GM15510 (cell line): ENCODE measurements around the gene FAM83B.

Experiments
- POLR2A ChIP-seq: IDR thresholded peaks from 3 replicates; pipeline ENCODE4 v1.6.1; 2011; ENCODE audit warnings: borderline replicate concordance; ENCODE audit not compliant: insufficient read length; ENCODE audit errors: extremely low read depth

FAM83B gene

DNA sequence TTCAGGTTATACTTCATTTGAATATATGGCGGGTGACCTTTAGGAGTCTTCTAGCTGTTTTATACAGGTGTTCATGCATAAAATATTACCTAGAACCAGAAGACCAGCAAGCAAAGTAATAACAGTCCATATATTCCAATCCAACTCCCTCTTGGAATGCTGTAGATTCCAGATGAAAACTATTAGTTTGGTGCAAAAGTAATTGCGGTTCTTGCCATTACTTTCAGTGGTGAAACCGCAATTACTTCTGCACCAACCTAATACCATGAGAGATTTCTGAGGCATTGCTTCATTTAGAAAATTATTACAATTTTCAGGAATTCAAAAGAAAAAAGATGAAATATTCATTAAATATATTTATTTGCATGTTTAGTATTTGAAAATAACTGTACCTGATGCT, 62.6 kb downstream of the FAM83B start:
- TF ChIP-seq POLR2A = no peak

DNA sequence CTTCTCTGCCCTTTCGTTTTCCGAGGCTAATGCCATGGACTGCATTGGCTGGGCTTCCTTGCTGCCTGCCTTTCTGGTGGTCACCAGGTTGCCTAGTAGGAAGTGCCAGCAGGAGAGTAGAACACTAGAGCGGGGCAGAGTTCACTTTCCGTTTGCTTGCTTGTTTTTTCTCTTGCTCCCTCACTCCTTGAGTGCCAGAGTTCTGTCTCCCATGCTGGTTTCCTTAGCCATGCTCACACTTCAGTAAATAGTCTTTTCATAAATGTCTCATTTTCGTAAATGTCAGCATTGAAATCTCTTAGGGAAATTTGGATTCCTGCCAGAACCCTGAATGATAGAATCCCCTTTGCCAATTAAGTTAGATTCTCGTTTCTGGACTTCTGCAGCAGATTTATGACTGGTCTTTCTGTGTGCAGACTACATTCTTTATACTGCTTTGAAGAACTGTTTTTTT, 63.9 kb downstream of the FAM83B start:
- TF ChIP-seq POLR2A = no peak

DNA sequence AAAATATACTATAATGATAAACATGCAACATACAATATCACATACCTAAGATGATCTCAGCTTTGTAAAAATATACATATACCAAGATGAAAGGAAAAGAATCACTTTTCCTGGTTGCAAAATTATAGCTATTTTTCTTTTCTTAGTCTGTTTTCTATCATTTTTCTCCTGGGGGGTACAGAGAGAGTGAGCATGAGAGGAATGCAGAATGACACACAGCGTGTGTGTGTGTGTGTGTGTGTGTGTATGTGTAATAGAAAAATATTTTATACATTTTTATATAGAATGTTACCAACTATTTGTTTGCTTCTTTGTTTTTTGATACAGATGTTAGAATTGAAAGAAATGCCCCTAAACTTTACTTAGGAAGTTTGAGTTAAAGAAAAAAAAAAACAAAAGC, 64.3 kb downstream of the FAM83B start:
- no peak for TF ChIP-seq POLR2A

DNA sequence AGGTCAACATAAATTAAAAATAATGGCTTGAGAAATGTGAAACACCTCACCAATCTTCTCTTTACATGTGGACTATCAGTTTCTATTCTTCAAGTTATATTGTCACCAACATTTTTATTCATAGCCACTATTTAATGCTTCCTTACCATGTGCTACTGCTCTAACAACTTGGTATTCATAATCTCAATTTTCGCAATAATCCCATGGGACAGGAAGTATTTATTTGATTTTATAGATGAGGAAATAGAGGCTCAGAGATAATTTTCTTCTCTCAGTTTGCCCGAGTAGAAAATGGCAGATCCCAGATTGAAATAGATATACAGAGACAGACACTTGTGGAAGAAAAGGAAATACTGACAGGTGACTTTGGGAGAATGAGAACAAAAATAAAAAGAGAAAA, 66.6 kb downstream of the FAM83B start:
- no peak for TF ChIP-seq POLR2A

DNA sequence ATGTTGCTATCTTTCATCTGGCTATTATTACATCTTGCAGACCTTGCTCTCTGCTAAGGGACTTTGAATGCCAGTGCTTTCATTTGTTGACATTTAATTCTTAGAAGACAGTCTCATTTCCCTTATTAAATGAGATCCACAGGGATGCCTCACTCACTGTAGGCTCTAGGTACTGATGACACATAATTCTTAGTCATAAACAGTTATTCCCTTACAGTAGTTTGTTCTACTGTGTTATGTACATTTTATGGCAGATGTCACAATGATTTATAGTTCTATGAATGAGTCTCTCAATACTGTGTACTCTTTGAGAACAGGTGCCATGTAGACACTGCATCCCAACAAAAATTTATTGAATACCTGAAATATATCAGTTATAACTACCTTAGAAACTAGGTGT, 70.3 kb downstream of the FAM83B start:
- no peak for TF ChIP-seq POLR2A

DNA sequence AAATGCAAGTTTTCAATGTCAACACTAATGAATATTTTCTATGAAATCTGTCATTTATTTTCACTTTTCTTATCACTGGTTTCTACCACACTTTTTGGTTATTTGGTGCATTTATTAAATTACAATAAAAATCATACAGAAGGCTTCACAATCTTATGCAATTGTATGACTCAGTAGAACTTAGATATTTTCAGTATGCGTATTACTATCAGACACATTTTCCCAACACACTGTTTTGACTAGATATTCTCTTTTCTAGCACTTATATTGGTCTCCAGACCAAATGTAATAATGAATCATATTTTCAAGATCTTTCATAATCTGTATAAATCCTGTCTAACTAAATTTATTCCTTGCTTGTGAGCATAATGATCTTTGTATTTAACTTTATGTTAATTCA, 74.1 kb downstream of the FAM83B start:
- TF ChIP-seq POLR2A = no peak

DNA sequence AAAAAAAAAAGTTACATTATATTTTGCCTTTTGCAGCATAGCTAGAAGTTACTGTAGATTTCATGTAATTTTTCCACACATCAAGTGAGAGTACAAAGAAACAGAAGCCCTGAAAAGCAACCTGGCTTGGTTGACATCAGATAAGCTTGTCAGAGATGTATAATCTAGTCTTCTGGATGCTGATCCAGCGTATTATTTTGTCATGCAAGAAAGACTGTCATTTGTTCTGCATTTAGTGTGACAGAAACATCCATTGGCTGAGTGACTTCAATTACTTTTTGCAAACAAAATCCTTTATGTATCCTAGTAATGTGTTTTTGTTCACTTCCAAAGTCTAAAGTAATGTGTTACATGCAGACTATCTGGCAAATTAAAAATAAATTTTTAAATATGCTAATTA, 75.3 kb downstream of the FAM83B start:
- TF ChIP-seq POLR2A = no peak

DNA sequence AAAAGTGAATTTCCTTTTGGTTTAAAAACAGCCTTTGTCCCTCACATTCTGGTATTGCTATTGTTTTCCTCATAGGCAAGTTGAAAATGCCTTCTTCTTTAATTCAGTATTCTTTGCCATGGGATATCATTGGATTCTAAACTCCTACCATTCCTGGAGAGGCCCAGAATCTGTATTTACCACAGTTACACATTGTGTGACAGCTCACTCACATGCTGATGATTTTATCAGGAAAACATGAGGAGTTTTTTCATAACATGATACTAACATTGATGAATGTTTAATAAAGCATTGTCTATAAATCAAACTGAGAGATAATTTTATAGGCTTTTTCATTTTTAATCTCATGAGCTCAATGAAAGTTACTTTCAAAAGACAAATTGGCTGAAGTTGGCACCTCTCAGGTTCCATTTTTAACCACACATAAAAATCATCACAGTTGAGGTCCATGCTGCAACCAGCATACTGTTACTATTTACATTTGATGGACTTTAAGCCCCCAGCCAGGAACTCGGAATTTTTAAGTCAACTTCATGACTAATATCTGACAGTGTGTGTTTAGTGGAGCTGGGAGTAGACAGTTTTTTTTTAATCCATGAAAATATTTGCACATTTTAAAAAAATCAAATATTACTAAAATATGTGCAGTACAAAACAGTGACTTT, 82.8 kb downstream of the FAM83B start:
- no peak for TF ChIP-seq POLR2A

DNA sequence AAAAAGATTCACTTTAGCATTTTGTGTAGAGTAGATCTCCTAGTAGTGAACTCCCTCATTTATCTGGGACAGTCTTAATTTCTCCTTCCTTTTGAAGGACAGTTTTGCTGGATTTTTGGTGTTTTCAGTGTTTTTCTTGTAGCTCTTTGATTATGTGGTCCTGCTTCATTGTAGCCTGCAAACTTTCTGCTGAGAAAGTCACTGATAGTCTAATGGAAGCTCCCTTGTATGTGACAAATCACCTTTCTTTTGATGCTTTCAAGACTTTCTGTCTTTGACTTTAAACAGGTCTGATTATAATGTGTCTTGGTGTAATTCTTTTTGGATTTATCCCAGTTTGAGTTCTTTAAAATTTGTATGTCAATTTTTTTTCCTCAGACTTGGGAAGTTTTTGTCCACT, 86.1 kb downstream of the FAM83B start:
- TF ChIP-seq POLR2A = no peak

DNA sequence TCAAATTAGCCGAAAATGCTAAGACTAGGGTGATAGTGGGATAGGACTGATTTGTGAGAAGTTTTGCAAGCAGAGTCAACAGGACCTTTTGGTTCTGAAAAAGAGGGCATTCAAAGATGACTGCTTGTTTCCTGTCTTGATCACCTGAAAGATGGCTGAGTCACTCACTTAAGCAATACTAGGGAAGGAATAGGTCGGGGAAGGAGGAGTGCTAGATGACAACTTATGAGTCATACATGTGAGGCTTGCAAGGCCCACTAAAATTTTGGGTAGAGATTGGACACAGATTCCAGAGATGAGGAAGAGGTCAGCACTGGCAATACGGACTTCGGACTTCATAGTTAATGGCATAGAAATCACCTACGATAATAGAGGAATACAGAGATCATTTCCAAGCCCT, 89.2 kb downstream of the FAM83B start:
- no peak for TF ChIP-seq POLR2A

DNA sequence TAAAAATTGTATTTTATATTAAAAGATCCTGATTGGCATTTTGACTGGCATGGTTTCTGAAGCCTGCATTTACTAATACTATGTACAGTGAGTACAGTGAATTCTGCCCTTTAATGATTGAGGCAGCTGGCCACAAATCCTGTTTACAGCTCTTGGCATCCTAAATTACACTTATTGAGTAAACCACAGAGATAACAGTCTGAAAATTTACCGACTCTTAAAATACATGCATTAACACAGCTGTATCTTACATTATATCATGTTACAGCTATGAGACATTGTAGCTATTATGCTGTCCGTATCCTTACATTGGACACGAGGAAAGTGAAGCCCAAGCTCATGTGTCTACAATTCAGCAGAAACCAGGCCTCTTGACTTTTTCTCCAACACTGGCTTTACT, 90.8 kb downstream of the FAM83B start:
- no peak for TF ChIP-seq POLR2A

DNA sequence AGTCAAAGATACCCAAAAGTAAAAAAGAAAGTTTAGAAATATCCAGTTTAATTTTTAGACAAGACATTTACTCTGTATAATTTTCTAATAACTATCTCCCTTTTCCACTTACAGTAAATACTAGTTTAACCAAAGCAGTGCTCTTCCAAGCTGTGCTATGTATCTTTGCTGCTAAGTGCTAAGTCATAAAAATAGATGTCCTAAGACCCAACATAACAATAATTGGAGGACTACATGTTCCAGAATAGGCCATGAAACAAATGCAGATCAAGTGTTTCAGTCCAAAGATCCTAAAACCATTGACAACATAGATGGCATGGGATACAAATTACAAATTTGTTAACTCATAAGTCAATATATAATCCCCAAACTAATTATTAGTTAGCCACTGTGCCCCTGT, 111.1 kb downstream of the FAM83B start:
- no peak for TF ChIP-seq POLR2A

DNA sequence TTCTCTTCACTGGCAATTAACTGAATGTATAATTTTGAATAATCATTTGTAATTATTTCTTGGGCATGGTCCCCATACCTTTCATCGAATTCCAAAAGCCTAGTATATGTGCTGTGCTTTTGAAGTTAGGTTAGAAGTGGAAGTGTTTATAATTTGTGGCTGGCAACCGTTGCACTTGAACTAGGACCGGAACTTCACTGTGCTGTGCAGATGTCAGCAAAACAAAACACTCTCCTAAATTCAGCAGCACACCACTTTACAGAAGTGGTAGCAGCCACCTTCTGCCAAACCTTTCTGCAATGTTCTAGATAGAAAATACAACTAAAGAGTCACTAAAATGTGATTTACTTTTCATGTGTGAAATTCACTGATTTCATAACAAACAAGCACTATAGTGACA, 111.9 kb downstream of the FAM83B start:
- no peak for TF ChIP-seq POLR2A

DNA sequence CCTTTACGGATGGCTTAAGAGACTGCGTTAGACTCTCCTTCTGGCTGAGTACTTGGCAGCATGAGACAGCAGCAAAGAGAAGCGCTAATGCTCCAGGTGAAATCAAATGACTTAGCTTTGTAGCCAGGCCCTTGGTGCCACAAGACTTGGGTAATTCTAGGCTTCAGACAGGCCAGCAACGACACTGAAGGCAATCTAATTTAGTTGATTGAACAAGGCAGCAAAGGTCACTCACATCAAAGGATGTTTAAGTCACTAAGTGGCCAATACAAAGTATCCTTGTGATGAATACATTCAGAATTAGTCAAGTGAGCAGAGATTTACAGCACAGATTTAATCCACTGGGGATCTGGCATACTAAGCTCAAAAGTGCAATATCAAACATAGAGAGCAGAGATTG, 113.2 kb downstream of the FAM83B start:
- TF ChIP-seq POLR2A = no peak

DNA sequence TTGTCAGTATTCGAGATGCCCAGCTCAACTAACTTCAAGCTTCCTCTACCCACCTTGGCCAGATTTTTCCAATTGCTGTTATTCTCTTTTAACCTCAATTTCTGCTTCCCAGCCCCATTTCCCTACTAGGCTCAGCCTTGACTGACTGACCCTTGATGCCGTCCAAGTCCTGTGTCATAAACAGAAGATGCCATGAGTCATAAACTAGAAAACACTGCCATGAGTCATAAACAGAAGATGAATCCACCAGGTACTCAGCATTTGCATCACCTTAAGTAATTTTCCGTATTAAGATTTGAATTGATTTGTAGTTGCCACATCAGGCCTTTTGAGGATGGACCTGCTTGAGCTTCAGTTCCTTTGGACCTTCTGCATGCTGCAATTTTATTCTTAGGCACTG, 123.8 kb downstream of the FAM83B start:
- no peak for TF ChIP-seq POLR2A

DNA sequence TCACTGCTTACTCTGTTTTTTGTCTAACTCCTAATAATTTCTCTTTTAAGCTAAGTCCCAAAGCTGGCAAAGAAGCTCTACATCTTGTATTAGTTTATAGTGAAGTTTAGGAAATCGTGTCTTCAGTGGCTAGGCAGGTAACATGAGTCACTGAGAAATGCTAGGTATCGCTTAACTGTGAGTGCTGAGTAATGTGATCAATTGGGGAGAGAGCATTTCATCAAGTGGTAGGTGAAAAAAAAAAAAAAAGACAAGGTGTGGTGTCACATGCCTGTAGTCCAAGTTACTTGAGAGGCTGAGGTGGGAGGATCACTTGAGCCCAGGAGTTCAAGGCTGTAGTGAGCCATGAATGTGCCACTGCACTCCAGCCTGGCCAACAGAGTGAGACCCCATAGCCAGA, 125.3 kb downstream of the FAM83B start:
- no peak for TF ChIP-seq POLR2A
